Body of pancreas (tissue), 4 donors: Measurements from ENCODE around the gene FBXO11.
"Not testable (repeated sequence)": the region's sequence is repeated elsewhere in the genome, so short reads cannot be mapped to it uniquely, and the experiment has no call there.

Source experiments
- POLR2A ChIP-seq, 3 donors: fragments of 450-650 bp; IDR thresholded peaks; one replicate each; pipeline ENCODE4 v1.6.1; 2016; ENCODE audit warnings: antibody characterized with exemption in 3 of 3, mild to moderate bottlenecking in 2 of 3
- TF ChIP-seq, protein P1 (sequence below), 7 experiments: fragments of 450-650 bp in 4 of 7; fragments of 200-600 bp in 3 of 7; sonication (generic) in 3 of 7; IDR thresholded peaks; one replicate each; pipeline ENCODE4 v1.5.1; 2016 to 2019; ENCODE audit warnings: antibody characterized with exemption in 7 of 7

DNA sequence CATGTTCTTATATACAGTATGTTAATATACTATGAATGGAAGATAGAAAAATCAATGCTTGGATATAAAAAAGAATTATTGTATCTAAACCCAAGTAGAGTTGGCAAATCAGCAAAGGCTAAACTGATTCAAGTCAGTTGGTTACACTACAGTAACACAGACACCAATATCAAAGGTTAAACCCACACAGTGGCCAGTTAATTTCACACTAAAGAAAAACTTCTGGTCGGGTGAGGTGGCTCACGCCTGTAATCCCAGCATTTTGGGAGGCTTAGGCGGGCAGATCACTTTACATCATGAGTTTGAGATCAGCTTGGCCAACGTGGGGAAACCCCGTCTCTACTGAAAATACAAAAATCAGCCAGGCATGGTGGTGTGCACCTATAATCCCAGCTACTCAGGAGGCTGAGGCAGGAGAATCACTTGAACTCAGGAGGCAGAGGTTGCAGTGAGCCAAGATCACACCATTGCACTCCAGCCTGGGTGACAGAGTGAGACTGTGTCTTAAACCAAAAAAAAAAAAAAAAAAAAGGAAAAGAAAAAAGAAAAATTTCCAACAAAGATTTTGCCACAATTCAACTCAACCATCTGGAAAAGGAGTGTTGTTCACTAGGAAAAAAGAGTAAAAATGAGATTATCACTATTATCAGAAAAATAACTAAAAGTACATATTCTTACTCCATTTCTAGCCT, 9.0 kb downstream of the FBXO11 start:
- TF ChIP-seq POLR2A (IDR thresholded peaks at IDR 0.05), result not testable (repeated sequence)
- TF ChIP-seq, protein P1, sequence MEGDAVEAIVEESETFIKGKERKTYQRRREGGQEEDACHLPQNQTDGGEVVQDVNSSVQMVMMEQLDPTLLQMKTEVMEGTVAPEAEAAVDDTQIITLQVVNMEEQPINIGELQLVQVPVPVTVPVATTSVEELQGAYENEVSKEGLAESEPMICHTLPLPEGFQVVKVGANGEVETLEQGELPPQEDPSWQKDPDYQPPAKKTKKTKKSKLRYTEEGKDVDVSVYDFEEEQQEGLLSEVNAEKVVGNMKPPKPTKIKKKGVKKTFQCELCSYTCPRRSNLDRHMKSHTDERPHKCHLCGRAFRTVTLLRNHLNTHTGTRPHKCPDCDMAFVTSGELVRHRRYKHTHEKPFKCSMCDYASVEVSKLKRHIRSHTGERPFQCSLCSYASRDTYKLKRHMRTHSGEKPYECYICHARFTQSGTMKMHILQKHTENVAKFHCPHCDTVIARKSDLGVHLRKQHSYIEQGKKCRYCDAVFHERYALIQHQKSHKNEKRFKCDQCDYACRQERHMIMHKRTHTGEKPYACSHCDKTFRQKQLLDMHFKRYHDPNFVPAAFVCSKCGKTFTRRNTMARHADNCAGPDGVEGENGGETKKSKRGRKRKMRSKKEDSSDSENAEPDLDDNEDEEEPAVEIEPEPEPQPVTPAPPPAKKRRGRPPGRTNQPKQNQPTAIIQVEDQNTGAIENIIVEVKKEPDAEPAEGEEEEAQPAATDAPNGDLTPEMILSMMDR (IDR thresholded peaks at IDR 0.05), result not testable (repeated sequence)
